ENCODE results near the gene STK36.

- TF ChIP-seq POLR2AphosphoS5 (IDR thresholded peaks at IDR 0.05) = no peak
- no peak for TF ChIP-seq CTCF (IDR thresholded peaks at IDR 0.05)
- no peak for TF ChIP-seq POLR2A (IDR thresholded peaks at IDR 0.05)
These were observed 45.5 kb upstream of the STK36 start for GRCh38 chr2:218626369-218626768.

Data from gastroesophageal sphincter (tissue), 3 donors.